ENCODE measurements around the gene ZNF292.

DNA sequence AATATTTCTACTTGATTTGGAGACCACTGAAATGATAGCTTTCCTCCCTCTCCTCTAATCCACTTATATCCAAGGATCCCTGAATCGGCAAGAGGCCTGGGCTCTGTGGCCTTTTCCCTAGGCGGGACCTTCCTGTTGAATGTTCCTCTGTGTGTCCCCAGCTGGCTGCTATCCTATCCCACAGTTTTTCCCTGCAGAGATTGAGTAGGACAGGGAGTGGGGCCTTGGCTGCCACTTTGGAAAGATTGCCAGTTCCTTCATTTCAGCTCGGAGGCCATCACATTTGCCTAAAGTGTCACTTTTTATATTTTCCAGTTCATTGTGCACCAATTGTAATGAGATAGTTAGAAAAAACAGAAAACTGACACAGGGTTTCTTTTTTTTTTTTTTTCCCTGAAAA lies 128.1 kb downstream of the ZNF292 start:
- TF ChIP-seq, protein P1, sequence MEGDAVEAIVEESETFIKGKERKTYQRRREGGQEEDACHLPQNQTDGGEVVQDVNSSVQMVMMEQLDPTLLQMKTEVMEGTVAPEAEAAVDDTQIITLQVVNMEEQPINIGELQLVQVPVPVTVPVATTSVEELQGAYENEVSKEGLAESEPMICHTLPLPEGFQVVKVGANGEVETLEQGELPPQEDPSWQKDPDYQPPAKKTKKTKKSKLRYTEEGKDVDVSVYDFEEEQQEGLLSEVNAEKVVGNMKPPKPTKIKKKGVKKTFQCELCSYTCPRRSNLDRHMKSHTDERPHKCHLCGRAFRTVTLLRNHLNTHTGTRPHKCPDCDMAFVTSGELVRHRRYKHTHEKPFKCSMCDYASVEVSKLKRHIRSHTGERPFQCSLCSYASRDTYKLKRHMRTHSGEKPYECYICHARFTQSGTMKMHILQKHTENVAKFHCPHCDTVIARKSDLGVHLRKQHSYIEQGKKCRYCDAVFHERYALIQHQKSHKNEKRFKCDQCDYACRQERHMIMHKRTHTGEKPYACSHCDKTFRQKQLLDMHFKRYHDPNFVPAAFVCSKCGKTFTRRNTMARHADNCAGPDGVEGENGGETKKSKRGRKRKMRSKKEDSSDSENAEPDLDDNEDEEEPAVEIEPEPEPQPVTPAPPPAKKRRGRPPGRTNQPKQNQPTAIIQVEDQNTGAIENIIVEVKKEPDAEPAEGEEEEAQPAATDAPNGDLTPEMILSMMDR (IDR thresholded peaks at IDR 0.05; ENCODE audit: low read depth, low read length), result no peak
- TF ChIP-seq EZH2phosphoT487 (IDR thresholded peaks at IDR 0.05; ENCODE audit: low read depth), result no peak

Data from OCI-LY3 (cell line).